ENCODE data around the gene ZNF774.

ZNF774 gene

GRCh38 chr15:90322538-90322937 lies 29.5 kb upstream of the ZNF774 start:
- H3K36me3 ChIP-seq (ENCODE audit: insufficient read depth, low read length), result no peaks in the 10 kb centered on the region
- no peaks in the 10 kb centered on the region for H3K27me3 ChIP-seq (ENCODE audit: control insufficient read depth in 1 of 2, insufficient read depth in 2 of 2, low read length in 2 of 2)
- no peak overlapping the region for H3K27ac ChIP-seq (ENCODE audit: low read depth, low read length)
- no peak overlapping the region for H3K4me3 ChIP-seq (ENCODE audit: low read depth in 1 of 2, low read length in 2 of 2)
- H3K9ac ChIP-seq (ENCODE audit: low read length), result no peak overlapping the region
- no peaks in the 10 kb centered on the region for H3K9me3 ChIP-seq (ENCODE audit: low read length)
- H3K4me1 ChIP-seq (ENCODE audit: insufficient read depth, low read length), result peaks cover 9% of the 10 kb centered on the region

GRCh38 chr15:90325726-90326125 lies 26.4 kb upstream of the ZNF774 start:
- H3K36me3 ChIP-seq (ENCODE audit: insufficient read depth, low read length), result no peaks in the 10 kb centered on the region
- no peak overlapping the region for H3K27ac ChIP-seq (ENCODE audit: low read depth, low read length)
- no peaks in the 10 kb centered on the region for H3K27me3 ChIP-seq (ENCODE audit: control insufficient read depth in 1 of 2, insufficient read depth in 2 of 2, low read length in 2 of 2)
- no peak overlapping the region for H3K9ac ChIP-seq (ENCODE audit: low read length)
- H3K4me3 ChIP-seq (ENCODE audit: low read depth in 1 of 2, low read length in 2 of 2), result no peak overlapping the region
- H3K4me1 ChIP-seq (ENCODE audit: insufficient read depth, low read length), result no peaks in the 10 kb centered on the region
- H3K9me3 ChIP-seq (ENCODE audit: low read length), result no peaks in the 10 kb centered on the region

GRCh38 chr15:90326441-90326840 lies 25.6 kb upstream of the ZNF774 start:
- Histone ChIP-seq H3K27ac (ENCODE audit: low read depth, low read length) (no peak overlapping the region), H3K27me3 (ENCODE audit: control insufficient read depth in 1 of 2, insufficient read depth in 2 of 2, low read length in 2 of 2) (no peaks in the 10 kb centered on the region), H3K9ac (ENCODE audit: low read length) (no peak overlapping the region), H3K9me3 (ENCODE audit: low read length) (no peaks in the 10 kb centered on the region), H3K36me3 (ENCODE audit: insufficient read depth, low read length) (no peaks in the 10 kb centered on the region), H3K4me1 (ENCODE audit: insufficient read depth, low read length) (no peaks in the 10 kb centered on the region), H3K4me3 (ENCODE audit: low read depth in 1 of 2, low read length in 2 of 2) (no peak overlapping the region)

DNA sequence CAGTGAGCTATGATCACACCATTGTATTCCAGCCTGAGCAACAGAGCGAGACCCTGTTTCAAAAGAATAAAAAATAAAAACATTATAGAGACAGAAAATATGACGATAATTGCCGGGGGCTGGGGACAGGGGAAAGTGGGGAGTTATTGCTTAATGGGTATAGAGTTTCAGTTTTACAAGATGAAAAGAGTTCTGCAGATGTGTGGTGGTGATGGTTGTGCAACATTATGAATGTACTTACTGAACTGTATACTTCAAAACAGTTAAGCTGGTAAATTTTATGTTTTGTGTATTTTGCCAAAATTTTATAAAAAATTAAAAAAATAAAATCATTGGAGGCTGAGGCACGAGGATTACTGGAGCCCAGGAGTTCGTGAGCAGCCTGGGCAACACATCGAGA lies 24.8 kb upstream of the ZNF774 start:
- H3K9ac ChIP-seq (ENCODE audit: low read length), result no peak overlapping the region
- H3K27me3 ChIP-seq (ENCODE audit: control insufficient read depth in 1 of 2, insufficient read depth in 2 of 2, low read length in 2 of 2), result no peaks in the 10 kb centered on the region
- H3K36me3 ChIP-seq (ENCODE audit: insufficient read depth, low read length), result no peaks in the 10 kb centered on the region
- H3K4me3 ChIP-seq (ENCODE audit: low read depth in 1 of 2, low read length in 2 of 2), result no peak overlapping the region
- no peak overlapping the region for H3K27ac ChIP-seq (ENCODE audit: low read depth, low read length)
- H3K9me3 ChIP-seq (ENCODE audit: low read length), result no peaks in the 10 kb centered on the region
- no peaks in the 10 kb centered on the region for H3K4me1 ChIP-seq (ENCODE audit: insufficient read depth, low read length)

DNA sequence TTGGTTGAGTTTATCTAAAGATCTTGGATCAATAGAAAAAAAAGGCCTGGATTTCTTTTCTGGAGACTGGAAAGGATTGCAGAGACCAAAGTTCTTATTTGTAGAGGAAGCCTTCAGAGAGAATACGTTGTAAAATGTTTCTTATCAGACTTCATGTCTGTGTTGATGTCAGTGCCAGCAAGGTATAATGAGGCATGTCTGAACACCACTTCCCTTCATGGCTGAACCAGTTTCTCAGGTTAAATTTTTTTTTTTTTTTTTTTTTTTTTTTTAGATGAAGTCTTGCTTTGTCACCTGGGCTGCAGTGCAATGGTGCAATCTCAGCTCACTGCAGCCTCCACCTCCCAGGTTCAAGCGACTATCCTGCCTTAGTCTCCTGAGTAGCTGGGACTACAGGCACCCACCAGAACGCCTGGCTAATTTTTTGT lies 17.8 kb upstream of the ZNF774 start:
- Histone ChIP-seq H3K9ac (ENCODE audit: low read length) (no peak overlapping the region), H3K4me1 (ENCODE audit: insufficient read depth, low read length) (no peaks in the 10 kb centered on the region), H3K36me3 (ENCODE audit: insufficient read depth, low read length) (no peaks in the 10 kb centered on the region), H3K27me3 (ENCODE audit: control insufficient read depth in 1 of 2, insufficient read depth in 2 of 2, low read length in 2 of 2) (no peaks in the 10 kb centered on the region), H3K4me3 (ENCODE audit: low read depth in 1 of 2, low read length in 2 of 2) (no peak overlapping the region), H3K27ac (ENCODE audit: low read depth, low read length) (no peak overlapping the region), H3K9me3 (ENCODE audit: low read length) (no peaks in the 10 kb centered on the region)

GRCh38 chr15:90336705-90337141 lies 15.4 kb upstream of the ZNF774 start:
- no peak overlapping the region for H3K9ac ChIP-seq (ENCODE audit: low read length)
- no peaks in the 10 kb centered on the region for H3K4me1 ChIP-seq (ENCODE audit: insufficient read depth, low read length)
- no peaks in the 10 kb centered on the region for H3K9me3 ChIP-seq (ENCODE audit: low read length)
- H3K4me3 ChIP-seq (ENCODE audit: low read depth in 1 of 2, low read length in 2 of 2), result no peak overlapping the region
- H3K27ac ChIP-seq (ENCODE audit: low read depth, low read length), result no peak overlapping the region
- no peaks in the 10 kb centered on the region for H3K36me3 ChIP-seq (ENCODE audit: insufficient read depth, low read length)
- no peaks in the 10 kb centered on the region for H3K27me3 ChIP-seq (ENCODE audit: control insufficient read depth in 1 of 2, insufficient read depth in 2 of 2, low read length in 2 of 2)

DNA sequence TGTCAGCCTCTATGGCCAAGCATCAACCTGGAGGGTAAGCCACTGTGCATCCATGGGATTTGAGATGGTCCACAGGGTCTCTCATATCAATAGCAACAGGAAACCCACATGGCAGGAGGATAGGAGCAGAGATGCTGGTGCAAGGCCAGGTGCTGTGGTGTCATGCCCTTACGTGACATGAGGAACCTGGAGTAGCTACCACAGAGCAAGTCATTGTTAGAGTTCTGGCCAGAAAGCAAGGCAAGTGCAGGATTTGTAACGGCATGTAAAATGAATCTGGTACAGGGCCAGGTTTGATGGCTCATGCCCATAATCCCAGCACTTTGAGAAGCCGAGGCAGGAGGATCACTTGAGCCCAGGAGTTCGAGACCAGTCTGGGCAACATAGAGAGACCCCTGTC lies 14.8 kb upstream of the ZNF774 start:
- no peaks in the 10 kb centered on the region for H3K27me3 ChIP-seq (ENCODE audit: control insufficient read depth in 1 of 2, insufficient read depth in 2 of 2, low read length in 2 of 2)
- H3K9ac ChIP-seq (ENCODE audit: low read length), result no peak overlapping the region
- no peak overlapping the region for H3K27ac ChIP-seq (ENCODE audit: low read depth, low read length)
- no peaks in the 10 kb centered on the region for H3K36me3 ChIP-seq (ENCODE audit: insufficient read depth, low read length)
- H3K4me3 ChIP-seq (ENCODE audit: low read depth in 1 of 2, low read length in 2 of 2), result no peak overlapping the region
- no peaks in the 10 kb centered on the region for H3K4me1 ChIP-seq (ENCODE audit: insufficient read depth, low read length)
- no peaks in the 10 kb centered on the region for H3K9me3 ChIP-seq (ENCODE audit: low read length)

DNA sequence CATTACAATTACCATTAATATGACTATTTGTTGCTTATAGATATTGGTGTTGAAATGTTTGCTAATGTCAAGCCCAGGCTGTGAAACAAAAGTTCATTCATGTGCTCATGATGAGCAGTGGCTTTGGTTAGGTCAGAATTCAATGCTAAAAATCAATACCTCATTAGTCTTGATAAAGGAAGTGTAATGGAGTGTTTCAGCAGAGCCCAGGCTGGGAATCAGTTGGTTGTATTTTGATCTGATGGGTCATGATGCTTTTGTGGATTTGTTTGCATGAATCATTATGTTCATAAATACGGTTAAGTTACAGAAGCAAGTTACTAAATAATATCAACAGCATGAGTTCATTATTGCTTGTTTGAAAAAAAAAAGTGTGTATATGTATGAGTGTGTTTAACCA lies 13.6 kb upstream of the ZNF774 start:
- Histone ChIP-seq H3K4me3 (ENCODE audit: low read depth in 1 of 2, low read length in 2 of 2) (no peak overlapping the region), H3K27me3 (ENCODE audit: control insufficient read depth in 1 of 2, insufficient read depth in 2 of 2, low read length in 2 of 2) (no peaks in the 10 kb centered on the region), H3K9ac (ENCODE audit: low read length) (no peak overlapping the region), H3K9me3 (ENCODE audit: low read length) (no peaks in the 10 kb centered on the region), H3K4me1 (ENCODE audit: insufficient read depth, low read length) (no peaks in the 10 kb centered on the region), H3K36me3 (ENCODE audit: insufficient read depth, low read length) (no peaks in the 10 kb centered on the region), H3K27ac (ENCODE audit: low read depth, low read length) (no peak overlapping the region)

GRCh38 chr15:90340345-90340744 lies 11.7 kb upstream of the ZNF774 start:
- Histone ChIP-seq H3K9me3 (ENCODE audit: low read length) (no peaks in the 10 kb centered on the region), H3K4me3 (ENCODE audit: low read depth in 1 of 2, low read length in 2 of 2) (no peak overlapping the region), H3K27me3 (ENCODE audit: control insufficient read depth in 1 of 2, insufficient read depth in 2 of 2, low read length in 2 of 2) (no peaks in the 10 kb centered on the region), H3K36me3 (ENCODE audit: insufficient read depth, low read length) (no peaks in the 10 kb centered on the region), H3K4me1 (ENCODE audit: insufficient read depth, low read length) (no peaks in the 10 kb centered on the region), H3K27ac (ENCODE audit: low read depth, low read length) (no peak overlapping the region), H3K9ac (ENCODE audit: low read length) (no peak overlapping the region)

DNA sequence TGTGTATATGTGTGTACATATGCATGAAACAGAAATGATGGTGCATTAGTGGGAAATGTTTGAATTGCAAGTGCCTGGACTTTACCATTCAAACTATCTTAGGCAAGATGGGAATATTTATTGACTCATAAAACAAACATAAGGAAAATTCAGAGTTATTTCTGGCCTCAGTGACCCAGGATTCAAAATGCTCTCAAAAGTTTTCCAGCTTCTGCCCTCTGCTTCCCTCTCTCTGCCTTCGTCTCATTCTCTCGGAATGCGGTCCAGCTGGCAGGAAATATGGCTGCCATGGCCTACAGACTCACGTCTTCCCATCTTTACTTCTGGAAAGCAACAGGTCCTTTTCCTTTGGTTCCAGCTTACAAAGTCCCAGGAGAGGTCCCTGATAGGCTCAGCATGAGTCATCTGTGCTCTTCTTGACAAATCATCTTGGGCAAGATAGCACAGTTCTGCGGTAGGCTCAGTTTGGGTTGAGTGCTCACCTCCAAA lies 8.7 kb upstream of the ZNF774 start:
- Histone ChIP-seq H3K9me3 (ENCODE audit: low read length) (no peaks in the 10 kb centered on the region), H3K27ac (ENCODE audit: low read depth, low read length) (no peak overlapping the region), H3K4me3 (ENCODE audit: low read depth in 1 of 2, low read length in 2 of 2) (no peak overlapping the region), H3K9ac (ENCODE audit: low read length) (no peak overlapping the region), H3K36me3 (ENCODE audit: insufficient read depth, low read length) (no peaks in the 10 kb centered on the region), H3K4me1 (ENCODE audit: insufficient read depth, low read length) (no peaks in the 10 kb centered on the region), H3K27me3 (ENCODE audit: control insufficient read depth in 1 of 2, insufficient read depth in 2 of 2, low read length in 2 of 2) (no peaks in the 10 kb centered on the region)

- H3K4me3 ChIP-seq (ENCODE audit: low read depth in 1 of 2, low read length in 2 of 2), result no peak overlapping the region
- H3K27me3 ChIP-seq (ENCODE audit: control insufficient read depth in 1 of 2, insufficient read depth in 2 of 2, low read length in 2 of 2), result no peaks in the 10 kb centered on the region
- H3K9me3 ChIP-seq (ENCODE audit: low read length), result no peaks in the 10 kb centered on the region
- H3K27ac ChIP-seq (ENCODE audit: low read depth, low read length), result no peak overlapping the region
- no peaks in the 10 kb centered on the region for H3K36me3 ChIP-seq (ENCODE audit: insufficient read depth, low read length)
- no peak overlapping the region for H3K9ac ChIP-seq (ENCODE audit: low read length)
- no peaks in the 10 kb centered on the region for H3K4me1 ChIP-seq (ENCODE audit: insufficient read depth, low read length)
These were observed 7.4 kb upstream of the ZNF774 start for GRCh38 chr15:90344662-90345061.

DNA sequence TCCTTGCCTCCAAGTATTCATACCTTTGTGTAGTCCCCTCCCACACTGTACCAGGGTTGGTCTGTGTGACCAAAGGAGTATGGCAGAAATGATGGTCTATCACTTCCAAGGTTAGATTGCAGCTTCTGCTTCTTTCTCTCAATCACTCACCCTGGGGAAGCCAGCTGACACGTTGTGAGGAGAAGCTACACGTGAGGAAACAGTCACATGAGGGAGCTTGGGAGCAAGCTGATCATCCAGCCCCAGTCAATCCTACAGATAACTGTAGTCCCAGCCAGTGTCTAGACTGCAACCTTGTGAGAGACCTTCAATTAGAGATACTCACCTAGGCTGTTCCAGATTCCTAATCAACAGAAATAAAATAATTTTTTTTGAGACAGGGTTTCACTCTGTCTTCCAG lies 6.2 kb upstream of the ZNF774 start:
- Histone ChIP-seq H3K27ac (ENCODE audit: low read depth, low read length) (no peak overlapping the region), H3K27me3 (ENCODE audit: control insufficient read depth in 1 of 2, insufficient read depth in 2 of 2, low read length in 2 of 2) (no peaks in the 10 kb centered on the region), H3K4me3 (ENCODE audit: low read depth in 1 of 2, low read length in 2 of 2) (no peak overlapping the region), H3K4me1 (ENCODE audit: insufficient read depth, low read length) (no peaks in the 10 kb centered on the region), H3K9me3 (ENCODE audit: low read length) (no peaks in the 10 kb centered on the region), H3K9ac (ENCODE audit: low read length) (no peak overlapping the region), H3K36me3 (ENCODE audit: insufficient read depth, low read length) (no peaks in the 10 kb centered on the region)

All from muscle layer of colon (tissue), 2 donors.